Glomerular endothelial cell (primary cell): ENCODE data around the gene SLC24A4. TPM values are rescaled to one million over a fixed set of nuclear protein-coding genes. Genes with fewer than 3 reads are reported as not detected.

Experiments
- DNase-seq: peaks from one replicate; pipeline ENCODE4 v3.0.0-alpha.2; 2011; ENCODE audit warnings: low read depth, low spot score; ENCODE audit errors: extremely low read depth
- total RNA-seq: library from RNA; depleted of rRNA; stranded (reverse); fragments of >200 nt; gene quantifications from 2 replicates; pipeline ENCODE4 v1.2.3, GENCODE V29; 2015

SLC24A4 gene
- total RNA-seq, 1 donor from 2014 or later: 0.18 TPM

GRCh38 chr14:92366237-92366636 is 43.3 kb downstream of the SLC24A4 start:
- DNase-seq: no peak

- DNase-seq: no peak
Measured at GRCh38 chr14:92368001-92368400, 45.0 kb downstream of the SLC24A4 start.

GRCh38 chr14:92369097-92369496 is 46.1 kb downstream of the SLC24A4 start:
- no peak for DNase-seq

- no peak for DNase-seq
Measured at GRCh38 chr14:92372230-92372629, 49.3 kb downstream of the SLC24A4 start.

GRCh38 chr14:92373336-92373735 is 50.4 kb downstream of the SLC24A4 start:
- DNase-seq: no peak

GRCh38 chr14:92380131-92380530 is 57.2 kb downstream of the SLC24A4 start:
- DNase-seq: no peak

- no peak for DNase-seq
Measured at GRCh38 chr14:92380582-92380981, 57.6 kb downstream of the SLC24A4 start.

GRCh38 chr14:92382677-92383076 is 59.7 kb downstream of the SLC24A4 start:
- no peak for DNase-seq

GRCh38 chr14:92383805-92384204 is 60.8 kb downstream of the SLC24A4 start:
- DNase-seq: no peak

GRCh38 chr14:92384461-92385133 is 61.6 kb downstream of the SLC24A4 start:
- no peak for DNase-seq

- no peak for DNase-seq
Measured at GRCh38 chr14:92385561-92385960, 62.6 kb downstream of the SLC24A4 start.

GRCh38 chr14:92386165-92386564 is 63.2 kb downstream of the SLC24A4 start:
- DNase-seq: no peak

- DNase-seq: no peak
Measured at GRCh38 chr14:92386637-92387036, 63.7 kb downstream of the SLC24A4 start.

GRCh38 chr14:92387578-92387977 is 64.6 kb downstream of the SLC24A4 start:
- no peak for DNase-seq

GRCh38 chr14:92389598-92390158 is 66.7 kb downstream of the SLC24A4 start:
- DNase-seq: no peak

GRCh38 chr14:92391726-92392125 is 68.8 kb downstream of the SLC24A4 start:
- DNase-seq: no peak

GRCh38 chr14:92392711-92393110 is 69.7 kb downstream of the SLC24A4 start:
- DNase-seq: no peak

GRCh38 chr14:92397150-92397952 is 74.4 kb downstream of the SLC24A4 start:
- DNase-seq: no peak

GRCh38 chr14:92397953-92398564 is 75.1 kb downstream of the SLC24A4 start:
- DNase-seq: no peak

- DNase-seq: no peak
Measured at GRCh38 chr14:92398888-92399636, 76.1 kb downstream of the SLC24A4 start.
